Memory B cell (primary cell): ENCODE results near the gene ZCCHC2.

Experiments
- ATAC-seq: fragments of 150-1000 bp; cut with Tn5 transposase; 2 replicates; pipeline ENCODE4 v1.10.0; 2021; ENCODE audit warnings: low read depth, mild to moderate bottlenecking, moderate library complexity
- DNase-seq, 2 donors: peaks; one replicate each; pipeline ENCODE4 v3.0.0; 2022; ENCODE audit warnings: low spot score in 2 of 2
- H3K27ac Mint-ChIP-seq: one replicate; pipeline ENCODE4 v1.8.0; 2022; ENCODE audit warnings: mild to moderate bottlenecking, moderate library complexity, mixed read lengths
- H3K27me3 Mint-ChIP-seq: one replicate; pipeline ENCODE4 v1.8.0; 2022; ENCODE audit warnings: mixed read lengths
- H3K36me3 Mint-ChIP-seq: one replicate; pipeline ENCODE4 v1.8.0; 2022; ENCODE audit warnings: mild to moderate bottlenecking, mixed read lengths
- H3K4me1 Mint-ChIP-seq: one replicate; pipeline ENCODE4 v1.8.0; 2022; ENCODE audit warnings: mixed read lengths
- H3K4me3 Mint-ChIP-seq: one replicate; pipeline ENCODE4 v1.8.0; 2022; ENCODE audit warnings: mild to moderate bottlenecking, moderate library complexity, mixed read lengths
- H3K9me3 Mint-ChIP-seq: one replicate; pipeline ENCODE4 v1.8.0; 2022; ENCODE audit warnings: mixed read lengths

The ZCCHC2 gene

DNA sequence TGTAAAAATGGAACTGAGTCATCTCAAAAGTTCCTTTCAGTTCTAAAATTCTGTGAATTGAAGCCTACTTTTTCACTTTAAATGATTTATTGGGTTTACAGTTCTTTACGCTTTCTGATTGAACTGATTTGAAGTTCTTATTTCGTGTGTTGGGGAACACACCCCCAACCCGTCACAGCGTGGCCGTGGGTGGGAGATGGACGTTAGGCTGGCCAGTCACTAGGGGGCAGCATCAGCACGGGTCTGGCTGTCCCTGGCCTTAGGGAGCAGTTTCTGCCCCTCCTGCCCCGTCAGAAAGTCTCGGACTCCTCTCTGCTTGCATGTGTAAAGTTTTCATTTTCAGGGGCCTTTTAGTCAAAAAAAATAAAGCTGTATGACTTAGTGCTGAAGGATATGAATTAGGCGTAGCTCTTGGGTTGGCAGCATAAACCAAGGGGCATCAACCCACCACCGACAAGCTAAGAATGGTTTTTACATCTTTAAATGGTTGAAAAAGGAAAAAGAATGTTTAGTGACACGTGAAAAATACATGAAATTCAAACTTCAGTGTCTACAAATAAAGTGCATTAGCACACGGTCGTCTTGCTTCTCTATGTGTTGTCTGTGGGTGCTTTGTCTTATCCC lies 63.4 kb downstream of the ZCCHC2 start:
- Mint-ChIP-seq H3K4me1 (peaks cover 11% of the 10 kb centered on the region), H3K27ac (no peak overlapping the region), H3K27me3 (no peaks in the 10 kb centered on the region), H3K4me3 (peak overlapping the region; percentile 47), H3K36me3 (peaks cover 10% of the 10 kb centered on the region), H3K9me3 (no peaks in the 10 kb centered on the region)
- ATAC-seq (peak; percentile 53), DNase-seq (peak; percentile 38 to 44)

DNA sequence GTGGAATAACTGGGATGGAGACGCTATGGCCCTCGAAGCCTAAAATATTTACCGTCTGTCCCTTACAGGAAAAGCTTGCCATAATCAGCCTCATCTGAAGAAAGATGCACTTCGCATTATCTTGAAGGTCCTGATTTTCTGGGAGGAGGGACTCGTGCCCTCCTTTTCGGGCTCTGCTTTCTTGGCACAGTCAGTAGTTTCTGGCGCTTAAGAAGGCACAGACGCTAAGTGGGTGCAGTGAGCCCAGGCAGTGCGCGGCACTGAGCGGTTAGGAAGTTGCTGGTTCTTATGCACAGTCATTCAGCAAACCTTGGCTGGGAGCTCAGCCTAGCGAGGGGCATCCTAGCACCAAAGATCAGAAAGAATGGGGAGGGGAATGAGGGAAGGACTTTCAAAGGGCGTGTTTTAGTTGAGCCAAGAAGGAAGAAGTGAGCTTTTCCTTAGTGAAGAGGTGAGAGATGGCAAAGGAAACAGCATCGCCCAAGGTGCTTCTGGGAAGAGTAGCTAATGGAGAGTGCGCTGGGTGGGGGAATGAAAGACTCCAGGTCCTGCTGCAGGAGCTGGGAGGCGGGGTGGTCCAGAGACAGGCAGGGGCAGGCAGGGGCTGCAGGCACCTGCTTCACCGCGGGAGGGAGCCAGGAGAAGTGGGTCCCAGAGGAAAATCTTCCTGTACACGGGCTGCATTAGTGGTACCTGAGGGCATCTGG lies 64.1 kb downstream of the ZCCHC2 start:
- Mint-ChIP-seq H3K27me3 (no peaks in the 10 kb centered on the region), H3K4me1 (peaks cover 11% of the 10 kb centered on the region), H3K4me3 (no peak overlapping the region), H3K36me3 (peaks cover 8% of the 10 kb centered on the region), H3K27ac (peak overlapping the region; percentile 54), H3K9me3 (no peaks in the 10 kb centered on the region)
- no peak for ATAC-seq
- no peak for DNase-seq

GRCh38 chr18:62587689-62588088 lies 64.9 kb downstream of the ZCCHC2 start:
- peaks cover 4% of the 10 kb centered on the region for H3K9me3 Mint-ChIP-seq
- peaks cover 10% of the 10 kb centered on the region for H3K36me3 Mint-ChIP-seq
- ATAC-seq (no peak), DNase-seq (no peak)
- no peak overlapping the region for H3K27ac Mint-ChIP-seq
- H3K4me1 Mint-ChIP-seq = peaks cover 11% of the 10 kb centered on the region
- H3K27me3 Mint-ChIP-seq = no peaks in the 10 kb centered on the region
- H3K4me3 Mint-ChIP-seq = no peak overlapping the region

DNA sequence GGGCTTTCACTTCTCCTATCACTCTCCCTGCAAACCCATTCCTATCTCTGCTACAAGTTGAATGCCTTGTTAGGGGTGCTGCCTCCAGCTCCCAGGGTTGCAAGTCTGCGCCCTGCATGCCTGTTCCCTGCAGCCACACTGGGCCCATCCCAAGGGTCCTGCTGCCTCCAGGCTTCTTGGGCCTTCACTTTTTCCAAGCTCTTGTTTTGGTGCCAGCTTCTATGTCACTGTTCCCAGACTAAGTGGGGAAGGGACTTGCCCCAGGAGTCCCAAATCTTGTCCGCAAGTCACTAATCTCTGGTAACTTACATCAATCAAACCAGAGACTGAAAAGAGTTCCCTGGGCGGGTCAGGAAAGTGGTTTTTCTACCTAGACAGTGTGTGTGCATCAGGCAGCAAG lies 65.4 kb downstream of the ZCCHC2 start:
- Mint-ChIP-seq H3K9me3 (peaks cover 7% of the 10 kb centered on the region), H3K4me1 (peaks cover 11% of the 10 kb centered on the region), H3K4me3 (no peak overlapping the region), H3K27me3 (no peaks in the 10 kb centered on the region), H3K27ac (no peak overlapping the region), H3K36me3 (peaks cover 10% of the 10 kb centered on the region)
- ATAC-seq = no peak
- no peak for DNase-seq

GRCh38 chr18:62590799-62591590 lies 68.2 kb downstream of the ZCCHC2 start:
- H3K4me1 Mint-ChIP-seq = peaks cover 2% of the 10 kb centered on the region

DNA sequence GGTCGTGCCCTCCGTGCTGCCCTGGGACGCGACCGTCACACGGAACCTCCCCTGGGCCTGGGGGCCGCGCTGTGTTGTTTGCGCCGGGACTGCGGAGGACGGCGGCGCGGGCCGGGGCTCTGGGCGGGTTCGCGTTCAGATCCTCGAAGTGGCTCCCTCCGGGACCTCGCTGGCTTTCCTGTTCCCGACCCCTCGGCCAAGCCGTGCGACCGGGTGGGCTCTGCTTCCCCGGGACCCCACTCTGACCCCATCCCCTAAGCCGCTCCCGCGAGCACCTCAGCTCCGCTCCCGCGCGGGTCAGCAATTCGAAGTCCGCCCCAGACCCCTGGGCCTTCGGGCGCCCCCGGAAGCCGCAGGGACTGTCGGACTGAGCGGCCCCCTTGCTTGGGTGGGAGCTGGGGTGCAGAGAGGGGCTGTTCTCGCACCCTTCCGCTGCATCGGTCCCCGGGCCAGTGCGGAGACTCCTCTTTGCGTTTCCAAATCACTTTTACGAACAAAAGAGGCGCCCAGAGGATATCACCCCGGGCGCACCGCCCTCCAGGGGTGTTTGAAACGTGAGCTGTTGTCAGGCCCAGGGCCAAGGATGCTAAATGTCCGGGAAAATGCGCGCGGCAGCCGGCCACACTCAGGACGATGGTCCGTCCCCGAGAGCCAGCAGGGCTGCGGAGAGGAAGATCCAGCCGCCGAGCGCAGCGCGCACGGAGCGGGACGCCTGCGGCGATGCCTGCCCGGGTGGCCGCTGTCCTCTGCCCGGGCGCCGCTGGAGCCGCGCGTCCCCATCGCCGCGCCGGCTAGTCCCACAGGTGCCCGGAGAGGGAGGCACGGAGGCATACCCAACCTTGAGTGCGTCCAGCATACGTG lies 73.5 kb downstream of the ZCCHC2 start:
- peaks cover 7% of the 10 kb centered on the region for H3K9me3 Mint-ChIP-seq
- peaks cover 22% of the 10 kb centered on the region for H3K27me3 Mint-ChIP-seq
- no peak overlapping the region for H3K27ac Mint-ChIP-seq
- H3K4me1 Mint-ChIP-seq = peaks cover 2% of the 10 kb centered on the region
- no peak for ATAC-seq
- no peak overlapping the region for H3K4me3 Mint-ChIP-seq
- peaks cover 4% of the 10 kb centered on the region for H3K36me3 Mint-ChIP-seq
- DNase-seq = no peak

More at GRCh38 chr18:62590799-62591590, 68.2 kb downstream of the ZCCHC2 start:
- DNase-seq = no peak
- ATAC-seq = no peak
- Mint-ChIP-seq H3K9me3 (peaks cover 7% of the 10 kb centered on the region), H3K27ac (no peak overlapping the region), H3K4me3 (no peak overlapping the region), H3K27me3 (no peaks in the 10 kb centered on the region), H3K36me3 (peaks cover 6% of the 10 kb centered on the region)

DNA sequence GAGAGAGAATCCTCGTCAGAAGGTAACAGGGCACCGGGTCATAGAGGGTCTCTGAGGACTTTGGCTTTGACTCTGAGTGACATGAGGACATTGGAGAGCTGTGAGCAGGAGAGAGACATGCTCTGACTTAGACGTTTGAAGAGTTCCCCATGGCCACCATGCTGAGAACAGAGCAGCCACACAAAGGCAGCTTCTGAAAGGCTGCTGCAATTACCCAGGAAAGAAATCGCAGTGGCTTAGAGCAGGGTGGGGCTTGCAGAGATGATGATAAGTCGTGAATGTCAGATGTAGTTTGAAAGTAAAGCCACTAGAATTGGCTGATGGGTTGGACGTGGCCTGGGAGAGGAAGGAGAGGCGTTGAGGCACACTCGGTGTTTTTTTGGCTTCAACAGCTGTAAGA lies 79.0 kb downstream of the ZCCHC2 start:
- H3K27ac Mint-ChIP-seq = no peak overlapping the region
- H3K4me3 Mint-ChIP-seq = no peak overlapping the region
- peaks cover 41% of the 10 kb centered on the region for H3K27me3 Mint-ChIP-seq
- H3K9me3 Mint-ChIP-seq = no peaks in the 10 kb centered on the region
- ATAC-seq = no peak
- peaks cover 2% of the 10 kb centered on the region for H3K4me1 Mint-ChIP-seq
- no peaks in the 10 kb centered on the region for H3K36me3 Mint-ChIP-seq
- no peak for DNase-seq

GRCh38 chr18:62602706-62603105 lies 79.9 kb downstream of the ZCCHC2 start:
- Mint-ChIP-seq H3K27ac (no peak overlapping the region), H3K27me3 (peaks cover 36% of the 10 kb centered on the region), H3K4me1 (no peaks in the 10 kb centered on the region), H3K9me3 (no peaks in the 10 kb centered on the region), H3K36me3 (no peaks in the 10 kb centered on the region), H3K4me3 (no peak overlapping the region)
- DNase-seq (no peak), ATAC-seq (no peak)

- Mint-ChIP-seq H3K27me3 (peaks cover 36% of the 10 kb centered on the region), H3K9me3 (no peaks in the 10 kb centered on the region), H3K4me3 (no peak overlapping the region), H3K36me3 (no peaks in the 10 kb centered on the region), H3K4me1 (no peaks in the 10 kb centered on the region), H3K27ac (no peak overlapping the region)
- DNase-seq (no peak), ATAC-seq (no peak)
Observed at GRCh38 chr18:62603211-62603610, 80.4 kb downstream of the ZCCHC2 start.

GRCh38 chr18:62603979-62604378 lies 81.2 kb downstream of the ZCCHC2 start:
- no peaks in the 10 kb centered on the region for H3K4me1 Mint-ChIP-seq
- H3K27me3 Mint-ChIP-seq = peaks cover 30% of the 10 kb centered on the region
- ATAC-seq (no peak), DNase-seq (no peak)
- no peak overlapping the region for H3K27ac Mint-ChIP-seq
- no peaks in the 10 kb centered on the region for H3K9me3 Mint-ChIP-seq
- H3K4me3 Mint-ChIP-seq = no peak overlapping the region
- no peaks in the 10 kb centered on the region for H3K36me3 Mint-ChIP-seq

DNA sequence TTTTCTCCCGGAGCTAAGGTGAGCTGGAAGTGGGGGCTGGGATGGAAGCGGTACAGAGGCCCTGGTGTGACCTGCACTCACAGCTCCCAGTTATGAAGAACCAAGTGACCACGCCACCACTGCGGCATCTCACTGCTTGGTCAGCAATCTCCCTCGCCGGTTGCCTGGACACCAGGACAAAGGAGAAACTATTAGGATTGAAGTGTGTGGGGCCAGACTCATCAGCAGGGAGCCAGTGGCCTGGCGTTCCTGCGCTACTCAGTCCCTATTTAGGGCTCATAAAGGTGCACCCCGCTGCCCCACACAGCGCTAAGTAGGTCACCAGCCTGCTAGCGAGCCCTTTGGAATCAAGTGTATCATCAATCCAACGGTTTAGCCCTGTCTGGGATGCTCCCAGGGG lies 82.9 kb downstream of the ZCCHC2 start:
- DNase-seq = no peak
- no peaks in the 10 kb centered on the region for H3K4me1 Mint-ChIP-seq
- H3K36me3 Mint-ChIP-seq = no peaks in the 10 kb centered on the region
- peaks cover 26% of the 10 kb centered on the region for H3K27me3 Mint-ChIP-seq
- ATAC-seq = no peak
- H3K9me3 Mint-ChIP-seq = no peaks in the 10 kb centered on the region
- no peak overlapping the region for H3K27ac Mint-ChIP-seq
- H3K4me3 Mint-ChIP-seq = no peak overlapping the region

DNA sequence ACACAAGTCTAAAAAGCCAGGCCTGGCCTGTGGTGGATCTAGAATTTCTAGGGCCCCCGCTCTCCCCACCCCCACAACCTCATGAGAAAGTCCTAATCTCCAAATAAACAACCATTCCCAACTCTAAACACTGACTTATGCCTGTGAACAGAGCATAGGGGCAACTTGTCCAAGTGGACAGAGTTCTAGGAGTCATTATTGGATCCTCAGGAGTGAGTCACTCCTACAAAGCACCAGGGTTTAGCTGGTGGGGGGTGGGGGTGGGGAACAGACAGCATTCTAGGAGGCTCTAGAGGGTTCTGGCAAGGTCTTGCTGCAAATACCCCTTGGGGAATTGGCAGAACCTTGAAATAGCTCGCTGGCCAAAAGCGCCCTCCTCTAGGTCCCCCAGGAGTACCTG lies 83.3 kb downstream of the ZCCHC2 start:
- no peaks in the 10 kb centered on the region for H3K9me3 Mint-ChIP-seq
- no peak for ATAC-seq
- no peak overlapping the region for H3K27ac Mint-ChIP-seq
- H3K27me3 Mint-ChIP-seq = peaks cover 23% of the 10 kb centered on the region
- H3K4me3 Mint-ChIP-seq = no peak overlapping the region
- no peaks in the 10 kb centered on the region for H3K4me1 Mint-ChIP-seq
- no peak for DNase-seq
- H3K36me3 Mint-ChIP-seq = no peaks in the 10 kb centered on the region

DNA sequence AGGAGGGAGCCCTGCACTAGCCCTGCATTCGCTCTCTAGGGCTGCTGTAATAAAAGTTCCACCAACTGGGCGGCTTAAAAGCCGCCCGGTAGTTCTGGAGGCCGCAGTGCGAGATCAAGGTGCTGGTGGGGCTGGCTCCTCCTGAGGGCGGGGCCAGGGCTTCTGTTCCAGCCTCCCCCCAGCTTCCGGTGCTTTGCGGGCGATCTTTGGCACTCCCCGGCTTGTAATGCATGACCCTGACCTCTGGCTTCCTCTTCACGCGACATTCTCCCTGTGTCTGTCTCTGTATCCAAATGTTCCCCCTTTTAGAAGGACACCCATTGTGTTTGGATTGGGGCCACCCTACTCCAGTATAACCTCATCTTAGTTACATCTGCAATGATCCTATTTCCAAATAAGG lies 84.5 kb downstream of the ZCCHC2 start:
- DNase-seq (no peak), ATAC-seq (no peak)
- H3K36me3 Mint-ChIP-seq = no peaks in the 10 kb centered on the region
- H3K27me3 Mint-ChIP-seq = peaks cover 12% of the 10 kb centered on the region
- peaks cover under 1% of the 10 kb centered on the region for H3K4me1 Mint-ChIP-seq
- no peak overlapping the region for H3K4me3 Mint-ChIP-seq
- H3K27ac Mint-ChIP-seq = no peak overlapping the region
- H3K9me3 Mint-ChIP-seq = no peaks in the 10 kb centered on the region
